T-cell (primary cell): ENCODE data around the gene HOOK1. TPM values are rescaled to one million over a fixed set of nuclear protein-coding genes. Genes with fewer than 3 reads are reported as not detected.

Source experiments
- ATAC-seq, 4 experiments: fragments of 200-7000 bp in 3 of 4; fragments of 150-1000 bp in 1 of 4; cut with Tn5 transposase; replicated peaks in 1 of 4; 1 replicate in 3 of 4; 2 replicates in 1 of 4; pipeline ENCODE4 v1.10.0; 2021; ENCODE audit warnings: moderate library complexity in 3 of 4, mild to moderate bottlenecking in 2 of 4, moderate number of reproducible peaks in 1 of 4
- CTCF ChIA-PET, 2 donors: fragments of 300-600 bp; sonication (Branson Sonifier 250); formaldehyde crosslinking; loops; one replicate each; lab custom pipeline; 2022; ENCODE audit warnings: antibody characterized with exemption in 2 of 2; lab: Charles Lee
- POLR2A ChIA-PET, 2 donors: fragments of 300-600 bp; sonication (Branson Sonifier 250); formaldehyde crosslinking; loops; one replicate each; lab custom pipeline; 2022; ENCODE audit warnings: antibody characterized with exemption in 2 of 2; lab: Charles Lee
- DNase-seq, 35 experiments: peaks; one replicate each; pipeline versions ENCODE4 v3.0.0 to v3.0.0-alpha.2; 2013 to 2023
- H3K27ac ChIP-seq: one replicate; pipeline ENCODE4 v1.5.1; 2013; ENCODE audit warnings: low read length
- H3K27me3 ChIP-seq, 2 experiments: replicated peaks in 1 of 2; 1 replicate in 1 of 2; 2 replicates in 1 of 2; pipeline versions ENCODE4 v1.6.1 to v1.7.0; 2013; ENCODE audit warnings: low read length in 1 of 2, mixed read lengths in 1 of 2; ENCODE audit not compliant: control insufficient read depth in 2 of 2, insufficient read depth in 2 of 2; ENCODE audit errors: extremely low read depth in 1 of 2
- H3K36me3 ChIP-seq, 2 donors: 1 replicate in 1 of 2; 2 replicates in 1 of 2; pipeline versions ENCODE4 v1.6.1 to v1.7.0; 2013; ENCODE audit warnings: low read length in 1 of 2; ENCODE audit not compliant: control insufficient read depth in 2 of 2, insufficient read depth in 1 of 2; ENCODE audit errors: extremely low read depth in 1 of 2
- H3K4me1 ChIP-seq, 2 experiments: 1 replicate in 1 of 2; 2 replicates in 1 of 2; pipeline versions ENCODE4 v1.6.1 to v1.7.0; 2013; ENCODE audit warnings: low read length in 2 of 2, mixed read lengths in 1 of 2; ENCODE audit not compliant: insufficient read depth in 2 of 2, control insufficient read depth in 1 of 2; ENCODE audit errors: extremely low read depth in 1 of 2
- H3K4me3 ChIP-seq, 2 donors: 1 replicate in 1 of 2; 2 replicates in 1 of 2; pipeline versions ENCODE4 v1.5.1 to v1.7.0; 2013; ENCODE audit warnings: mild to moderate bottlenecking in 2 of 2, low read length in 1 of 2, moderate library complexity in 1 of 2; ENCODE audit not compliant: control insufficient read depth in 1 of 2; ENCODE audit errors: extremely low read depth in 1 of 2
- H3K9me3 ChIP-seq: 2 replicates; pipeline ENCODE4 v1.7.0; 2013
- H3K27ac Mint-ChIP-seq, 2 donors: one replicate each; pipeline ENCODE4 v1.8.0; 2020 to 2021; ENCODE audit warnings: mild to moderate bottlenecking in 2 of 2, mixed read lengths in 2 of 2
- H3K27me3 Mint-ChIP-seq, 2 donors: one replicate each; pipeline ENCODE4 v1.8.0; 2021 to 2022; ENCODE audit warnings: mixed read lengths in 2 of 2
- H3K36me3 Mint-ChIP-seq: one replicate; pipeline ENCODE4 v1.8.0; 2021; ENCODE audit warnings: mixed read lengths
- H3K4me1 Mint-ChIP-seq, 3 donors: one replicate each; pipeline ENCODE4 v1.8.0; 2020 to 2022; ENCODE audit warnings: mixed read lengths in 3 of 3, mild to moderate bottlenecking in 1 of 3
- H3K4me3 Mint-ChIP-seq, 3 donors: one replicate each; pipeline ENCODE4 v1.8.0; 2020 to 2022; ENCODE audit warnings: mild to moderate bottlenecking in 3 of 3, mixed read lengths in 3 of 3, moderate library complexity in 3 of 3
- H3K9me3 Mint-ChIP-seq, 3 donors: one replicate each; pipeline ENCODE4 v1.8.0; 2020 to 2022; ENCODE audit warnings: mixed read lengths in 3 of 3
- WGBS: methylation state at CpG from one replicate; pipeline ENCODE4 v1.1.5; 2013; ENCODE audit warnings: missing lambda C conversion rate; ENCODE audit not compliant: insufficient coverage; 5-methylcytosine and 5-hydroxymethylcytosine counted together
- total RNA-seq, 35 experiments: library from RNA in 6 of 35; stranded (reverse) in 6 of 35; fragments of 120-200 nt in 1 of 35; gene quantifications; one replicate each; pipeline versions ENCODE4 v1.2.1 to v1.2.4 and lab custom pipeline; 2013 to 2026

Gene HOOK1
- total RNA-seq, 5 donors from 2014 or later (not counting 1 experiment from before 2014, with no cell fraction given) = 12.8 to 20.3 (median 16.8) TPM

- WGBS = 94% methylated on average over 3 of the region's 5 CpGs
- Mint-ChIP-seq H3K27ac (no peak overlapping the region), H3K27me3 (peaks cover 2 to 8% of the 10 kb centered on the region in 2 donors), H3K9me3 (no peaks in the 10 kb centered on the region), H3K36me3 (no peaks in the 10 kb centered on the region), H3K4me1 (peaks cover 13 to 24% (median 16%) of the 10 kb centered on the region in 3 donors), H3K4me3 (no peak overlapping the region)
- no peak for DNase-seq
- H3K4me1 ChIP-seq = peaks cover 13 to 19% of the 10 kb centered on the region in 2 experiments
- ChIA-PET CTCF (no interaction called here), POLR2A (interaction anchor here in 1 of 2 donors (0.6 kb wide), 1 partner anchor 8 kb away, joined by 3 read pairs; no protein-coding TSS in a partner anchor)
- no peak for ATAC-seq
- no peaks in the 10 kb centered on the region for H3K36me3 ChIP-seq
- peaks cover 0 to 11% of the 10 kb centered on the region in 2 experiments for H3K27me3 ChIP-seq
- H3K27ac ChIP-seq = no peak overlapping the region
- no peak overlapping the region for H3K4me3 ChIP-seq
- H3K9me3 ChIP-seq = no peaks in the 10 kb centered on the region
These were observed 1.6 kb downstream of the HOOK1 start for GRCh38 chr1:59816318-59816878.

- ChIA-PET CTCF (no interaction called here), POLR2A (interaction anchor here in 1 of 2 donors (0.6 kb wide), 1 partner anchor 59 kb away, joined by 5 read pairs; no protein-coding TSS in a partner anchor)
- no peak overlapping the region for H3K27ac Mint-ChIP-seq
- H3K4me1 Mint-ChIP-seq = peaks cover 11 to 18% (median 11%) of the 10 kb centered on the region in 3 donors
- Histone ChIP-seq H3K4me3 (no peak overlapping the region), H3K27ac (no peak overlapping the region), H3K36me3 (no peaks in the 10 kb centered on the region), H3K27me3 (peaks cover 0 to 6% of the 10 kb centered on the region in 2 experiments), H3K9me3 (no peaks in the 10 kb centered on the region), H3K4me1 (peaks cover 12 to 13% of the 10 kb centered on the region in 2 experiments)
- no peak for ATAC-seq
- no peak overlapping the region for H3K4me3 Mint-ChIP-seq
- no peaks in the 10 kb centered on the region for H3K9me3 Mint-ChIP-seq
- DNase-seq = no peak
- H3K27me3 Mint-ChIP-seq = no peaks in the 10 kb centered on the region
- H3K36me3 Mint-ChIP-seq = peaks cover 7% of the 10 kb centered on the region
These were observed 5.1 kb downstream of the HOOK1 start for GRCh38 chr1:59819566-59820438.

DNA sequence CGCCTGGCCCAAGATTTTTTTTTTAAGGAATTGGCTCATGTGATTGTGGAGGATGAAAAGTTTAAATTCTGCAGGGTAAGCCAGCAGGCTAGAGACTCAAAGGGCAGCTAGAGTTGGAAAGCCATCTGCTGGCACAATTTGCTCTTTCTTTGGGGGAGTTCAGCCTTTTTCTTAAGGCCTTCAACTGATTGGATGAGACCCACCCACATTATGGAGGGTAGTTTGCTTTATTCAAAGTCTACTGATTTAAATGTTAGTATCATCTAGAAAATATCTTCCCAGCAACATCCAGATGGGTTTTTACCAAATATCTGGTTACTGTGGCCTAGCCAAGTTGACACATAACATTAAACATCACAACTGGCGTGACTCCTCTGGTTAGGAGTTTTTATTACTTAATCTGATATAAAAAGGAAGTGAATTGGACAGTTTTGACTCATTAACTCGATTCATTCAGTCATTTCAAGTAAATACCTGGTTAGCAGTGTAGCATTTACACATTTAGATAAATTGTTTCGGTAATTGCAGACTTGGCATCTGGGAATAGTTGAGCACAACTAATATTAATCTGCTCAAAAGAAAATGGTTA lies 12.4 kb downstream of the HOOK1 start:
- ChIA-PET CTCF (no interaction called here), POLR2A (no interaction called here)
- H3K36me3 ChIP-seq = peaks cover 0 to 4% of the 10 kb centered on the region in 2 donors
- WGBS = 100% methylated on average over 1 of the region's 4 CpGs
- H3K27ac Mint-ChIP-seq = no peak overlapping the region
- DNase-seq (no peak), ATAC-seq (no peak)
- no peaks in the 10 kb centered on the region for H3K9me3 Mint-ChIP-seq
- no peaks in the 10 kb centered on the region for H3K4me1 ChIP-seq
- peaks cover 29% of the 10 kb centered on the region for H3K36me3 Mint-ChIP-seq
- no peaks in the 10 kb centered on the region for H3K27me3 Mint-ChIP-seq
- H3K9me3 ChIP-seq = no peaks in the 10 kb centered on the region
- no peaks in the 10 kb centered on the region for H3K27me3 ChIP-seq
- no peak overlapping the region for H3K27ac ChIP-seq
- no peak overlapping the region for H3K4me3 Mint-ChIP-seq
- peaks cover 0 to 2% (median 0%) of the 10 kb centered on the region in 3 donors for H3K4me1 Mint-ChIP-seq
- H3K4me3 ChIP-seq = no peak overlapping the region

DNA sequence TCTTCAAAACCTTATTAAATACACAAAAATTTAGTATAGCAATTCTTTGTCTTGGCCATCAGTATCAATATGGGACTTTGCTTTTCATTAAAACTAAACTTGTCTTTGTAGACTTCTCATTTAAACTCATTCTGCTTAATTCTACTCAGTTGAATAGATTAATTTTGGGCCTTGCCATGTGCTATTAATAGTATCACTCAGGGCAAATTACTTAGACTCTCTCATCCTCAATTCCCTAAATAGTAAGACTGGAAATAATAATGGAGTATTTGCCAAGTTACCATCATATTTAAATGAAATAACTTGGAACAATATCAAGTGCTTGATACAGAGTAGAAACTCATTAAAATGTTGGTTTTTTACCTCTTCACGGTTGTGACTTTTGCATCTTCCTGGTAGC lies 13.4 kb downstream of the HOOK1 start:
- Mint-ChIP-seq H3K9me3 (no peaks in the 10 kb centered on the region), H3K4me3 (no peak overlapping the region), H3K27ac (no peak overlapping the region), H3K4me1 (peaks cover 0 to 2% (median 0%) of the 10 kb centered on the region in 3 donors), H3K27me3 (no peaks in the 10 kb centered on the region), H3K36me3 (peaks cover 29% of the 10 kb centered on the region)
- WGBS = no CpG with 5 or more reads among the region's 1 CpG
- H3K27me3 ChIP-seq = no peaks in the 10 kb centered on the region
- H3K4me3 ChIP-seq = no peak overlapping the region
- no peaks in the 10 kb centered on the region for H3K9me3 ChIP-seq
- DNase-seq (no peak), ATAC-seq (no peak)
- POLR2A ChIA-PET = no interaction called here
- no peak overlapping the region for H3K27ac ChIP-seq
- peaks cover 0 to 4% of the 10 kb centered on the region in 2 donors for H3K36me3 ChIP-seq
- no peaks in the 10 kb centered on the region for H3K4me1 ChIP-seq
- CTCF ChIA-PET = interaction anchor here in 1 of 2 donors (0.6 kb wide), 1 partner anchor 143 kb away, joined by 3 read pairs; no protein-coding TSS in a partner anchor

DNA sequence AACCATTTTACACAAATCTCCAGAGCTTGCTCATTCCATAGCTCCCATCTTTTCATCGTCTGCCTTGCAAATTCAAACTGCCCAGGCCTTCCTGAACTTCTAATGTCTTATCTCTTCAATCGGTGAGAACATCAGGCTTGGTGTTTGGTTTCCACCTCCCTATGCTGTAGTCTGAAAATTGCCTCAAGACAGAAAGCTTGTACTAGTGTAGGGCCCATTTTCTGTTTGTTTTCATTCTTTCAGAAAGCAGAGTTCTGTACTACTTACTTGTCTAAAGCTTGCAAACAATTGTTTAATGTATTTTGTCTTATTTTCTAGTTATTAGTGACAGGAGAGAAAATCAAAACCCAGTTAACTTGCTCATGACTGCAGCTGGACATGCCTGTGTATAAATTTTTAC lies 16.8 kb downstream of the HOOK1 start:
- H3K9me3 Mint-ChIP-seq = no peaks in the 10 kb centered on the region
- CTCF ChIA-PET = no interaction called here
- 86% methylated on average over 2 of the region's 2 CpGs for WGBS
- H3K27ac Mint-ChIP-seq = no peak overlapping the region
- H3K27me3 ChIP-seq = no peaks in the 10 kb centered on the region
- no peak overlapping the region for H3K4me3 ChIP-seq
- no peak overlapping the region for H3K4me3 Mint-ChIP-seq
- H3K27me3 Mint-ChIP-seq = no peaks in the 10 kb centered on the region
- POLR2A ChIA-PET = no interaction called here
- H3K4me1 ChIP-seq = no peaks in the 10 kb centered on the region
- H3K4me1 Mint-ChIP-seq = no peaks in the 10 kb centered on the region
- no peak for ATAC-seq
- H3K36me3 Mint-ChIP-seq = peaks cover 23% of the 10 kb centered on the region
- H3K36me3 ChIP-seq = peaks cover 0 to 4% of the 10 kb centered on the region in 2 donors
- no peaks in the 10 kb centered on the region for H3K9me3 ChIP-seq
- H3K27ac ChIP-seq = no peak overlapping the region
- DNase-seq = no peak

GRCh38 chr1:59833022-59833421 lies 18.3 kb downstream of the HOOK1 start:
- H3K9me3 Mint-ChIP-seq = no peaks in the 10 kb centered on the region
- H3K9me3 ChIP-seq = no peaks in the 10 kb centered on the region
- no CpG with 5 or more reads among the region's 2 CpGs for WGBS
- H3K4me1 ChIP-seq = no peaks in the 10 kb centered on the region
- ChIA-PET CTCF (no interaction called here), POLR2A (no interaction called here)
- peaks cover 30% of the 10 kb centered on the region for H3K36me3 Mint-ChIP-seq
- H3K4me1 Mint-ChIP-seq = no peaks in the 10 kb centered on the region
- no peak for ATAC-seq
- no peak overlapping the region for H3K4me3 ChIP-seq
- H3K27ac ChIP-seq = no peak overlapping the region
- H3K27me3 ChIP-seq = no peaks in the 10 kb centered on the region
- H3K36me3 ChIP-seq = peaks cover 0 to 4% of the 10 kb centered on the region in 2 donors
- H3K27me3 Mint-ChIP-seq = no peaks in the 10 kb centered on the region
- H3K4me3 Mint-ChIP-seq = no peak overlapping the region
- no peak overlapping the region for H3K27ac Mint-ChIP-seq
- no peak for DNase-seq
